ENCODE data around the gene C2CD3.
A peak's percentile ranks its signal among the peaks of the same experiment; 100 is the strongest.

Gene C2CD3

DNA sequence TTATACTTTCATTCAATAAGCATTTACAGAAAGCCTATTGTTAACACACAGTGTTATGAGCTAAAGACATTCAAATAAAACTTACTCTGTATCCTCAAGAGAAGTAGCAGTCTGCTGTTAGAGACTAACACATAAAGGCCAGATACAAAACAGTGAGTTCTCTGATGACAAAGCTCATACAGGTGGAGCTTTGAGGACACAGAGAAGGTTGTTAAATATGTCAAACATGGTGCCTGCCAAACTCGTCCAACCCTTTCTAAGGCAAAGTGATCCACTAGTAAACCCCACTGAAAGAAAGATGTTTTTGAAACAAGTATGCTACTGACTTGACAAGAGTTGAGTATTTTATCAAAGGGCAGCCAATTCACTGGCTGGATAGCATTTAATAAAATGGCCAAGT lies 70.1 kb downstream of the C2CD3 start:
- no peak overlapping the region for H3K4me3 ChIP-seq (ENCODE audit: low read length)
- no peak for TF ChIP-seq CTCF (IDR thresholded peaks at IDR 0.05; ENCODE audit: insufficient read depth, low read depth, low read length, missing control alignments)
- no peak for DNase-seq (ENCODE audit: low read depth)

GRCh38 chr11:74100231-74100630 lies 70.6 kb downstream of the C2CD3 start:
- DNase-seq (ENCODE audit: low read depth): no peak
- no peak for TF ChIP-seq CTCF (IDR thresholded peaks at IDR 0.05; ENCODE audit: insufficient read depth, low read depth, low read length, missing control alignments)

DNA sequence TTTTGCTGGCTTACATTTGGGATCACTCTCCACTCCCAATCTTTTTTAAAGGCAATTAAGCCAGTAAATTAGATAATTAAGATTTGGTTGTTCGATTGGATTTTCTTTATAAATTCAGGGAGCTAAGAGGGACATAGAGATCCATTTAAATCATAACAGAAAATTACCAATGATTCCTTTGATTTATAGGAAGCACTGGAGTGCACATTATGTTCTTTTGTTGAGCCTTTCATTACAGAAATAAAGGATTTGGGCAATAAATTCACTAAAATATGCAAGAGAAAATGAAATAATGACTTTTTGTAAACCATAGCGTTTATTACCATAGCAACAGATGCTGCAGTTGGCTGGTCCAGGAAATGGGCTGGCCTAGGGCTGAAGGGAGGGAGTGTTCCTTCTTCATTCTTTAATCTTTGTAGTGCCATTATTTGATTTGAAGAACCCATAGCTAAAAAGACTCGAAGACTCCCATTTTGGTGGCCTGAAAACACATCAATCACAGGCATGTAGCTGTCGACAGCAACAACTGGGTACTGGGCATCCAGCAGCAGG lies 73.0 kb downstream of the C2CD3 start:
- no peak for TF ChIP-seq CTCF (IDR thresholded peaks at IDR 0.05; ENCODE audit: insufficient read depth, low read depth, low read length, missing control alignments)

More at GRCh38 chr11:74100231-74100630, 70.6 kb downstream of the C2CD3 start:
- no peak overlapping the region for H3K4me3 ChIP-seq (ENCODE audit: low read length)

DNA sequence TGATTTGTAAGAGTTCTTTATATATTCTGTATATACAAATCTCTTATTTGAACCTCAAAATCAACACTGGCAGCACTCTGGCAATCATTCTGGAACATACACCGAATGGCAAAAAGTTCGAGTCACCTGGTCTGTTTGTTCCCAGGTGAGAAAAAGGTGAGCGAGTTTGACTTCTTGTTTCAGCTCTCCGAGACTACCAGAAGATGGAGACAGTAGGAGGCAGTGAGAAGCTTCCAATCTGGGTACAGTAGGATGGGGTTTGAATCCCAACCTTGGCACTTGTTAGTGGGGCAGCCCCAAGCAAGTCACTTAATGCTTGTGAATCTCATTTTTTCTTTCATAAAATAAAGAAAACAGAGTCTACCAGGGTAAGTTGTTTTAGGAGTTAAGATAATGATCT lies 76.4 kb downstream of the C2CD3 start:
- peak; percentile 28 for TF ChIP-seq CTCF (IDR thresholded peaks at IDR 0.05; ENCODE audit: insufficient read depth, low read depth, low read length, missing control alignments)
- H3K4me3 ChIP-seq (ENCODE audit: low read length): no peak overlapping the region
- DNase-seq (ENCODE audit: low read depth): peak; percentile 17

More for the DNA sequence above, 73.0 kb downstream of the C2CD3 start:
- H3K4me3 ChIP-seq (ENCODE audit: low read length): no peak overlapping the region
- no peak for DNase-seq (ENCODE audit: low read depth)

GRCh38 chr11:74092425-74092824 lies 78.4 kb downstream of the C2CD3 start:
- TF ChIP-seq CTCF (IDR thresholded peaks at IDR 0.05; ENCODE audit: insufficient read depth, low read depth, low read length, missing control alignments): no peak
- DNase-seq (ENCODE audit: low read depth): no peak
- H3K4me3 ChIP-seq (ENCODE audit: low read length): no peak overlapping the region

DNA sequence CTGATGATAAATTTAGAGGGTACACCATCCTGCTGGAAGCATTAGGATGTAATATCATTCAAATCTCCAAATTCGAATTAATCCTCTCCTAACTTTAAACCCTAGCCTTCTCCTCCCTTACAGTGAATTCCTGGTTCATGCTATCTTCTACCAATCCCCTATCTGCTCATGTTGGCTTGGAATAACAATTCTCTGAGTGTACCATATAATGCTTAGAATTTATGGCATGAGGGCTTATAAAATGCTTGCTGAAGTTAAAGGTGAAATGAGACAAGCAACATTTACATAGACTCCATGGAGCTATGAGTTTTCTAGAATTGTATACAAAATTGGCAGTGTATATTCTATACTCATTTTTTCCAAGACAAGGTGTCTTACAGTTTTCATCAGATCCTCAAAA lies 79.3 kb downstream of the C2CD3 start:
- DNase-seq (ENCODE audit: low read depth): no peak
- TF ChIP-seq CTCF (IDR thresholded peaks at IDR 0.05; ENCODE audit: insufficient read depth, low read depth, low read length, missing control alignments): no peak
- H3K4me3 ChIP-seq (ENCODE audit: low read length): no peak overlapping the region

DNA sequence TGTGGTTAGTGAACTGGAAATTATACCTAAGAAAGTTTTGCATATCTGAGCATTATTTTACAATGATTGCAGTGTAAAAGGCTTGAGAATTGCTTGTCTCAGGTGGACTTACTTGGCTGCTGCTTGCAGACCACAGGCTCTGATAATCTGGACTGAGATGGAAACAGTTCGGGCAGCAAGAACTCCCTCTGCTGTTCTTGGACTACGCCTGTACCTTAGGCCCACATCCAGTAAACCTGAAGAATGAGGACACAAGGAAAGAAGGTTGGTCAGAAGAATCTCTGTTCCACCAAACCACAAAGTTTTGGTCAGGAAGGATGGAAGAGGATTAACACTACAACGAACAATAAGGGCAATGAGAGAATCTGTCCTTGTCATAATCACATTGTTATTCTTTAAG lies 80.1 kb downstream of the C2CD3 start:
- peak; percentile 43 for TF ChIP-seq CTCF (IDR thresholded peaks at IDR 0.05; ENCODE audit: insufficient read depth, low read depth, low read length, missing control alignments)
- no peak overlapping the region for H3K4me3 ChIP-seq (ENCODE audit: low read length)
- DNase-seq (ENCODE audit: low read depth): peak; percentile 28
